SK-N-MC (cell line): ENCODE results near the gene DEK.
"Not testable (repeated sequence)": the region's sequence is repeated elsewhere in the genome, so short reads cannot be mapped to it uniquely, and the experiment has no call there.

Experiments
- EZH2 ChIP-seq: fragments of 200-600 bp; sonication (generic); IDR thresholded peaks from one replicate; pipeline ENCODE4 v1.6.1; 2017; ENCODE audit warnings: antibody characterized with exemption
- FOXP2 ChIP-seq: optimal IDR thresholded peaks from 2 replicates; pipeline ENCODE3; 2011; ENCODE audit warnings: mild to moderate bottlenecking, moderate library complexity; ENCODE audit not compliant: insufficient read depth; ENCODE audit errors: extremely low read length, control extremely low read depth
- POLR2AphosphoS5 ChIP-seq: IDR thresholded peaks from 2 replicates; pipeline ENCODE4 v1.6.1; 2012; ENCODE audit warnings: mild to moderate bottlenecking, low read depth, low read length, borderline replicate concordance

DNA sequence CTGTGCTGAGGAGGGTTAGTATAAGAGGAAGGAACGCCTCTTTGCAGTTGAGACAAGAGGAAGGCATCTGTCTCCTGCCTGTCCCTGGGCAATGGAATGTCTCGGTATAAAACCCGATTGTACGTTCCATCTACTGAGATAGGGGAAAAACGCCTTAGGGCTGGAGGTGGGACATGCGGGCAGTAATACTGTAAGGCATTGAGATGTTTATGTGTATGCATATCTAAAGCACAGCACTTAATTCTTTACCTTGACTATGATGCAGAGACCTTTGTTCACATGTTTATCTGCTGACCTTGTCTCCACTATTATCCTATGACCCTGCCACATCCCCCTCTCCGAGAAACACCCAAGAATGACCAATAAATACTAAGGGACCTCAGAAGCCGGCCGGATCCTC is 37.2 kb downstream of the DEK start:
- TF ChIP-seq POLR2AphosphoS5, EZH2, FOXP2: not testable (repeated sequence)
